Rectal smooth muscle tissue (tissue), 1 donor: ENCODE results near the gene ICE1.
"Not testable (repeated sequence)": the region's sequence is repeated elsewhere in the genome, so short reads cannot be mapped to it uniquely, and the experiment has no call there.

Experiments
- H3K27ac ChIP-seq: one replicate; pipeline ENCODE4 v1.7.0; 2013; ENCODE audit warnings: low read depth, low read length, inconsistent platforms
- H3K27me3 ChIP-seq: one replicate; pipeline ENCODE4 v1.7.0; 2013; ENCODE audit warnings: low read length; ENCODE audit not compliant: control insufficient read depth, insufficient read depth
- H3K36me3 ChIP-seq: one replicate; pipeline ENCODE4 v1.7.0; 2013; ENCODE audit warnings: low read length; ENCODE audit not compliant: control insufficient read depth, insufficient read depth
- H3K4me1 ChIP-seq: one replicate; pipeline ENCODE4 v1.7.0; 2013; ENCODE audit warnings: low read length; ENCODE audit not compliant: control insufficient read depth, insufficient read depth
- H3K4me3 ChIP-seq: one replicate; pipeline ENCODE4 v1.7.0; 2013; ENCODE audit warnings: low read length
- H3K9ac ChIP-seq: one replicate; pipeline ENCODE4 v1.7.0; 2013; ENCODE audit warnings: low read length

The ICE1 gene

GRCh38 chr5:5387192-5387591, 35.3 kb upstream of the ICE1 start:
- Histone ChIP-seq H3K4me3 (no peak overlapping the region), H3K9ac (no peak overlapping the region), H3K27ac (no peak overlapping the region), H3K27me3 (no peaks in the 10 kb centered on the region), H3K36me3 (no peaks in the 10 kb centered on the region), H3K4me1 (no peaks in the 10 kb centered on the region)

- Histone ChIP-seq H3K4me1 (no peaks in the 10 kb centered on the region), H3K27me3 (no peaks in the 10 kb centered on the region), H3K4me3 (no peak overlapping the region), H3K9ac (no peak overlapping the region), H3K27ac (no peak overlapping the region), H3K36me3 (no peaks in the 10 kb centered on the region)
These were observed 34.7 kb upstream of the ICE1 start for GRCh38 chr5:5387777-5388176.

DNA sequence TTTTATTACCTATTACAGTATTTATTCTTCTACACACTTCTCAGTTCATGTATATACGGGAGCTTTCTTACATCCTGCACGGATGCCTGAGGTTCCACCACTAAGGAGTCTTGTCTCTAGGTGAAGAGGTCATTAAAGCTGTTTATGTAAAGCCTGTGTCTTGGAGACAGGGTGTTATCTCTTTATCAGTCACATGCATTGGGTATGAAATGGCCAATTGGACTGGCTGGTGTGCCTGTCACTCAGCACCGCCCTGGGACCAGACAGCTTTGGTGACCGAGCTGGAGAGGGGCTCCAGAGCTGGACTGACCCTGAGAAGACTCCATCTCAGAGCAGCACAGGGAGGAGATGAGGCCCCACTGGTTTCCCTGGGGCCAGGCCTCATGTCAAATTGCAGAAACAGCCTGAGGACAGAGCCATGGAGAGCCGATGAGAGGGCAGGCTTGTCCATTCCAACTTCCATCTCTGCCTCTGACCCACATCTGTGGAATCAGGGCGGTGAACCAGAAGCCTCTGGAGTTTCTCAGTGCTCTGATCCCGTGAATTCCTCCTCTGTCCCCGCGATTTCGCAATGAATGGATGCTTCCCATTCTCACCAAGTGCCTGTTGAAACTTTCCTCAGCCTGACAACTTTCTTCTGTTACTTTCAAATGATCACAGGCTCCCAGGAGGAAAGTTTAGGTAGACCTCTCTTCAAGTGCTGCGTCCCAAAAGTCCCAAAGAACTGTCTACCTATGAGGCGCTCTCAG, 32.2 kb upstream of the ICE1 start:
- H3K36me3 ChIP-seq, H3K4me3 ChIP-seq, H3K9ac ChIP-seq, H3K27me3 ChIP-seq, H3K27ac ChIP-seq, H3K4me1 ChIP-seq: not testable (repeated sequence)

DNA sequence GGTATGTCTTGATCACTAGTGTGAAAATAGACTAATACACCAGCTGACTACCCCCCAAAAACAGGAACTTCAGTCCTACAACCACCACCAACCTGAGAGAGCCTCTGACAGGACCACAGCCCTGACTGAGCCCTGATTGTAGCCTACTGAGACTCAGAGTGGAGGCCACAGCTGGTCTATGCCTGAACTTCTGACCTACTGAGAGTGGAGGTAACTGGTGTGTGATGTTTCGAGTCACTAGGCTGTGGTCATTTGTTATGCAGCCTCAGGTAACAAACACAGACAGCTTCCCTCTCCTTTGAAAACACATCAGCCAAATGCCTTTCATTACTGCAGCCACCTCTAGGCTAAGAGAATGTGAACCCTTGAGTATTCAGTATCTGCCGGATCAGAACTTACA, 30.0 kb upstream of the ICE1 start:
- H3K36me3 ChIP-seq, H3K4me1 ChIP-seq, H3K27ac ChIP-seq, H3K27me3 ChIP-seq, H3K9ac ChIP-seq, H3K4me3 ChIP-seq: not testable (repeated sequence)

- not testable (repeated sequence) for H3K27me3 ChIP-seq, H3K36me3 ChIP-seq, H3K9ac ChIP-seq, H3K4me3 ChIP-seq, H3K4me1 ChIP-seq, H3K27ac ChIP-seq
These were observed 28.0 kb upstream of the ICE1 start for GRCh38 chr5:5394384-5394986.

DNA sequence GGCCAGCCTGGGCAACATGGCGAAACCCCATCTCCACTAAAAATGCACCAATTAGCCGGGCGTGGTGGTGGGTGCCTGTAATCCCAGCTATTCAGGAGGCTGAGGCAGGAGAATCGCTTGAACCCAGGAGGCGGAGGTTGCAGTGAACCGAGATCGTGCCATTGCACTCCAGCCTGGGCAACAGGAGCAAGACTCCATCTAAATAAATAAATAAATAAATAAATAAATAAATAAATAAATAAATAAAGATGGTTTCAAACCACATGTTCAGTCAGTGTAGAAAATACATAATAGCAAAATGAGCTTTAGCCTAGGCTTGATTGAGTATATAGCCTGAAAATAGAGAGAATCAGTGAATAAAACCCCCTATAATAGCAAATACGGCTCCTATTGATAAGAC, 27.4 kb upstream of the ICE1 start:
- H3K27me3 ChIP-seq, H3K36me3 ChIP-seq, H3K4me1 ChIP-seq, H3K4me3 ChIP-seq, H3K9ac ChIP-seq, H3K27ac ChIP-seq: not testable (repeated sequence)

DNA sequence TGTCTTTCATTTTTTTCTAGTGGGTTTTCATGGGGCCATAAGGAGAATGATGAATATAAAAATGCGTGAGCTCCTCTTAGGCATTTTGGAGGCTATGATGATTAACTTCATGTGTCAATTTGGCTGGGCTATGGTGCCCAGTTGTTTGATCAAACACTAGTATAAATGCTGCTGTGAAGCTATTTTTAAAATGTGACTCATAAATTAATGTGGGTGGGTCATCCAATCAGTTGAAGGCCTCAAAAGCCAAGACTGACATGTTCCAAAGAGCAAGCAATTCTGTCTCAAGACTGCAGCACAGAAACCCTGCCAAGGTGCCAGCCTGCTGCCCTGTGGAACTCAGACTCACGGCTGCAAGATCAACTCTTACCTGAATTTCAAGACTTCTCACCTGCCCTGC, 24.4 kb upstream of the ICE1 start:
- Histone ChIP-seq H3K4me1 (no peaks in the 10 kb centered on the region), H3K27me3 (no peaks in the 10 kb centered on the region), H3K36me3 (no peaks in the 10 kb centered on the region), H3K9ac (no peak overlapping the region), H3K4me3 (no peak overlapping the region), H3K27ac (no peak overlapping the region)

GRCh38 chr5:5401095-5401494, 21.4 kb upstream of the ICE1 start:
- Histone ChIP-seq H3K27ac (no peak overlapping the region), H3K27me3 (no peaks in the 10 kb centered on the region), H3K36me3 (no peaks in the 10 kb centered on the region), H3K4me1 (no peaks in the 10 kb centered on the region), H3K9ac (no peak overlapping the region), H3K4me3 (no peak overlapping the region)

- Histone ChIP-seq H3K9ac (no peak overlapping the region), H3K27ac (no peak overlapping the region), H3K4me3 (no peak overlapping the region), H3K36me3 (no peaks in the 10 kb centered on the region), H3K27me3 (no peaks in the 10 kb centered on the region), H3K4me1 (no peaks in the 10 kb centered on the region)
These were observed 18.7 kb upstream of the ICE1 start for GRCh38 chr5:5403741-5404140.

DNA sequence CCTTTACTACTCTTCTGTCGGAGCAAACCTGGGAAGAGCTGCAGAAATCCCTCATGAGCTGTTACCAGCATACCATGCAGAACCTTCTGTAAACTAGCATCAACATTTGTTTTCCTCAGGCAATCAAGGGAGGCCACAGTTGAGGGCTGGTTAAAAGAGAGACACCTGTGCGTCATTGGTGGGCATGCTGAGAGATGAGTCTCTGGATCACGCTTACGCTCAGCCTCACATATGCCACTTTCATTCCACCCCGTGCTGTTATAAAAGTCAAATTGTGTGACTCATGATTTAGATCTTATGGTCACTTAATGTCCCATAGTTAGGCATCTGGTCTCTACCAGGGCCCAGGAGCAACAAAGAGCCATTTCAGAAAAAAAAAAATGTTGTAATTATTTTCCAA, 18.1 kb upstream of the ICE1 start:
- no peaks in the 10 kb centered on the region for H3K36me3 ChIP-seq
- H3K9ac ChIP-seq, result no peak overlapping the region
- no peaks in the 10 kb centered on the region for H3K27me3 ChIP-seq
- no peaks in the 10 kb centered on the region for H3K4me1 ChIP-seq
- H3K27ac ChIP-seq, result no peak overlapping the region
- H3K4me3 ChIP-seq, result no peak overlapping the region

- Histone ChIP-seq H3K9ac (no peak overlapping the region), H3K4me3 (no peak overlapping the region), H3K27ac (no peak overlapping the region), H3K27me3 (no peaks in the 10 kb centered on the region), H3K4me1 (no peaks in the 10 kb centered on the region), H3K36me3 (no peaks in the 10 kb centered on the region)
These were observed 17.0 kb upstream of the ICE1 start for GRCh38 chr5:5405441-5405840.

- Histone ChIP-seq H3K27me3 (no peaks in the 10 kb centered on the region), H3K9ac (no peak overlapping the region), H3K4me3 (no peak overlapping the region), H3K27ac (no peak overlapping the region), H3K36me3 (no peaks in the 10 kb centered on the region), H3K4me1 (no peaks in the 10 kb centered on the region)
These were observed 14.6 kb upstream of the ICE1 start for GRCh38 chr5:5407924-5408323.

GRCh38 chr5:5409151-5409810, 13.2 kb upstream of the ICE1 start:
- no peaks in the 10 kb centered on the region for H3K4me1 ChIP-seq
- H3K27me3 ChIP-seq, result no peaks in the 10 kb centered on the region
- no peak overlapping the region for H3K27ac ChIP-seq
- no peaks in the 10 kb centered on the region for H3K36me3 ChIP-seq
- no peak overlapping the region for H3K9ac ChIP-seq
- H3K4me3 ChIP-seq, result no peak overlapping the region
